HG02970 (cell line): ENCODE measurements around the gene MYO7B.

ENCODE experiments used
- ATAC-seq: cut with Tn5 transposase; IDR thresholded peaks from one replicate; pipeline ENCODE4 v1.9.1; 2021; ENCODE audit warnings: mild to moderate bottlenecking, moderate library complexity, moderate number of reproducible peaks; ENCODE audit not compliant: unreplicated experiment, low FRiP score

The MYO7B gene

GRCh38 chr2:127632592-127633489 is 97.4 kb downstream of the MYO7B start:
- ATAC-seq: no peak

GRCh38 chr2:127633556-127634065 is 98.1 kb downstream of the MYO7B start:
- no peak for ATAC-seq

- no peak for ATAC-seq
Observed at GRCh38 chr2:127634066-127634617, 98.7 kb downstream of the MYO7B start.

GRCh38 chr2:127634626-127635379 is 99.3 kb downstream of the MYO7B start:
- no peak for ATAC-seq

GRCh38 chr2:127635380-127636237 is 100.1 kb downstream of the MYO7B start:
- ATAC-seq: no peak

- no peak for ATAC-seq
Observed at GRCh38 chr2:127636248-127637235, 101.1 kb downstream of the MYO7B start.

GRCh38 chr2:127637236-127637630 is 101.8 kb downstream of the MYO7B start:
- no peak for ATAC-seq

GRCh38 chr2:127637725-127638252 is 102.3 kb downstream of the MYO7B start:
- no peak for ATAC-seq

GRCh38 chr2:127638361-127639110 is 103.1 kb downstream of the MYO7B start:
- ATAC-seq: no peak

- ATAC-seq: no peak
Observed at GRCh38 chr2:127639111-127639474, 103.6 kb downstream of the MYO7B start.

GRCh38 chr2:127640082-127641072 is 104.9 kb downstream of the MYO7B start:
- ATAC-seq: no peak

- no peak for ATAC-seq
Observed at GRCh38 chr2:127641133-127641532, 105.7 kb downstream of the MYO7B start.

- no peak for ATAC-seq
Observed at GRCh38 chr2:127641846-127642507, 106.5 kb downstream of the MYO7B start.

- no peak for ATAC-seq
Observed at GRCh38 chr2:127642706-127643438, 107.4 kb downstream of the MYO7B start.

GRCh38 chr2:127643439-127644065 is 108.1 kb downstream of the MYO7B start:
- no peak for ATAC-seq
